Epithelial cell of esophagus (primary cell): ENCODE results near the gene SFT2D1.

Experiments used
- DNase-seq: peaks from one replicate; pipeline ENCODE4 v3.0.0; 2010; ENCODE audit warnings: low read depth
- H3K4me3 ChIP-seq: 2 replicates; pipeline ENCODE4 v1.5.1; 2011; ENCODE audit warnings: mild to moderate bottlenecking, low read length, control low read depth
- CTCF ChIP-seq: IDR thresholded peaks from 2 replicates; pipeline ENCODE4 v1.5.1; 2011; ENCODE audit warnings: low read depth, mild to moderate bottlenecking, low read length, control low read depth, inconsistent platforms; ENCODE audit not compliant: insufficient read depth; ENCODE audit errors: missing control alignments

Gene SFT2D1

GRCh38 chr6:166310634-166311033, 31.7 kb downstream of the SFT2D1 start:
- H3K4me3 ChIP-seq: no peak overlapping the region
- DNase-seq: no peak
- no peak for TF ChIP-seq CTCF

GRCh38 chr6:166309977-166310376, 32.4 kb downstream of the SFT2D1 start:
- TF ChIP-seq CTCF: no peak
- DNase-seq: no peak
- no peak overlapping the region for H3K4me3 ChIP-seq

GRCh38 chr6:166308769-166309589, 33.4 kb downstream of the SFT2D1 start:
- DNase-seq: no peak
- no peak for TF ChIP-seq CTCF
- no peak overlapping the region for H3K4me3 ChIP-seq

- H3K4me3 ChIP-seq: peak within 1 kb of the TSS; percentile 24
- DNase-seq: no peak
- TF ChIP-seq CTCF: no peak
These were observed 34.1 kb downstream of the SFT2D1 start, which contains the start of gene PRR18 for GRCh38 chr6:166308033-166308768. TSS of gene PRR18 (minus strand) at chr6:166308392. CDS start at chr6:166308142, 250 bp downstream.

GRCh38 chr6:166307082-166308032, 35.0 kb downstream of the SFT2D1 start:
- peak overlapping the region; percentile 22 for H3K4me3 ChIP-seq
- no peak for TF ChIP-seq CTCF
- peak; percentile 26 for DNase-seq

GRCh38 chr6:166306378-166307081, 35.8 kb downstream of the SFT2D1 start:
- no peak for TF ChIP-seq CTCF
- DNase-seq: no peak
- H3K4me3 ChIP-seq: no peak overlapping the region
